Transverse colon (tissue), 4 donors: ENCODE data around the gene KRTAP1-5. TPM values are rescaled to one million over a fixed set of nuclear protein-coding genes. Genes with fewer than 3 reads are reported as not detected.
"Not testable (repeated sequence)": the region's sequence is repeated elsewhere in the genome, so short reads cannot be mapped to it uniquely, and the experiment has no call there.

Experiments
- DNase-seq: peaks from one replicate; pipeline ENCODE4 v3.0.0-alpha.2; 2019
- H3K27ac ChIP-seq, 4 donors: fragments of 200-600 bp; sonication (generic); 2 replicates each; pipeline ENCODE4 v1.5.1; 2016 to 2018; ENCODE audit warnings: inconsistent platforms in 4 of 4
- H3K27me3 ChIP-seq: fragments of 200-600 bp; sonication (generic); 2 replicates; pipeline ENCODE4 v1.5.1; 2017; ENCODE audit warnings: inconsistent platforms
- H3K36me3 ChIP-seq, 4 donors: fragments of 200-600 bp; sonication (generic); 2 replicates each; pipeline ENCODE4 v1.5.1; 2017 to 2019; ENCODE audit warnings: inconsistent platforms in 4 of 4
- H3K4me1 ChIP-seq, 4 donors: fragments of 200-600 bp; sonication (generic); 2 replicates each; pipeline ENCODE4 v1.5.1; 2017 to 2020; ENCODE audit warnings: inconsistent platforms in 4 of 4
- H3K4me3 ChIP-seq, 4 donors: fragments of 200-600 bp; sonication (generic); 1 replicate in 1 of 4; 2 replicates in 3 of 4; pipeline versions ENCODE4 v1.5.1 to v1.6.1; 2017 to 2019; ENCODE audit warnings: inconsistent platforms in 4 of 4
- H3K9me3 ChIP-seq, 2 donors: fragments of 200-600 bp; sonication (generic); 2 replicates each; pipeline ENCODE4 v1.5.1; 2017 to 2019; ENCODE audit warnings: inconsistent platforms in 2 of 2
- EP300 ChIP-seq: sonication (generic); formaldehyde crosslinking; IDR thresholded peaks from one replicate; pipeline ENCODE4 v1.6.1; 2017; ENCODE audit warnings: antibody characterized with exemption, low read depth
- POLR2A ChIP-seq: fragments of 450-650 bp; IDR thresholded peaks from one replicate; pipeline ENCODE4 v1.6.1; 2016; ENCODE audit warnings: antibody characterized with exemption, mild to moderate bottlenecking, moderate library complexity
- POLR2AphosphoS5 ChIP-seq, 3 donors: sonication (generic); formaldehyde crosslinking; IDR thresholded peaks; one replicate each; pipeline ENCODE4 v1.6.1; 2016; ENCODE audit warnings: antibody characterized with exemption in 3 of 3
- WGBS, 2 donors: methylation state at CpG; one replicate each; pipeline ENCODE4 v1.1.5; 2018; ENCODE audit warnings: low coverage in 1 of 2; 5-methylcytosine and 5-hydroxymethylcytosine counted together
- in situ Hi-C, 4 donors: fragments of 200-750 bp; cut with MboI; loops; one replicate each; pipeline versions ENCODE4 v1.15.0 to v1.15.1; 2017; ENCODE audit warnings: low sequenced_read_pairs in 3 of 4, low pct_ligation_motif_present in 1 of 4, low pct_unique_long_range_greater_than_20kb in 1 of 4
- intact Hi-C: fragments of 100-400 bp; cut with DNase I; formaldehyde crosslinking; loops from one replicate; pipeline ENCODE4 v1.15.1; 2023; ENCODE audit warnings: low total_unique reads
- total RNA-seq, 4 donors: library from RNA; depleted of rRNA; stranded (reverse); fragments of >200 nt; gene quantifications; one replicate each; pipeline ENCODE4 v1.1.0, GENCODE V29; 2016
- TF ChIP-seq, protein P1 (sequence below), 5 experiments: fragments of 200-600 bp in 3 of 5; fragments of 450-650 bp in 2 of 5; sonication (generic) in 3 of 5; IDR thresholded peaks; 1 replicate in 2 of 5; 2 replicates in 3 of 5; pipeline ENCODE4 v1.5.1; 2016 to 2017; ENCODE audit warnings: antibody characterized with exemption in 5 of 5, inconsistent platforms in 3 of 5, mild to moderate bottlenecking in 2 of 5, moderate library complexity in 1 of 5

The KRTAP1-5 gene
- total RNA-seq, 4 donors from 2014 or later: not detected

DNA sequence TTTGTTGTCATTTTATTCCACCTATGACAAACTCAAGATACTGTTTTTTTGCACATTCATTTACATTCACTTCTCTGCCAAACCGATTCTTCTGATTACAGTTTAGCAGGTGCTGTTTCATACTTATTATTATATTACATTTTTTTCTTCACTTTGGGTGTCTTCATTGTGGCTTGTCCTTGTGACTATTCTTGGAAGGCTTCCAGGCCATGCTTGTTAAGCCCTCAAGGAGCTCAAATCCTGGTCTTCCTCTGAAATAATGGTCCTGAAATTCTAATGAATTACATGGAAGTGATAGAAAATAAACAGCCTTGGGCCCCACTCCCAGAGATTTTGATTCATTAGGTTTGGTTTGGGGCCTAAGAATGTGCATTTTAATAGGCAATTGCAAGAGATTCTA, 37.3 kb upstream of the KRTAP1-5 start:
- TF ChIP-seq EP300 (no peak), POLR2AphosphoS5 (IDR thresholded peaks at IDR 0.05) (no peak), POLR2A (no peak)
- TF ChIP-seq, protein P1, sequence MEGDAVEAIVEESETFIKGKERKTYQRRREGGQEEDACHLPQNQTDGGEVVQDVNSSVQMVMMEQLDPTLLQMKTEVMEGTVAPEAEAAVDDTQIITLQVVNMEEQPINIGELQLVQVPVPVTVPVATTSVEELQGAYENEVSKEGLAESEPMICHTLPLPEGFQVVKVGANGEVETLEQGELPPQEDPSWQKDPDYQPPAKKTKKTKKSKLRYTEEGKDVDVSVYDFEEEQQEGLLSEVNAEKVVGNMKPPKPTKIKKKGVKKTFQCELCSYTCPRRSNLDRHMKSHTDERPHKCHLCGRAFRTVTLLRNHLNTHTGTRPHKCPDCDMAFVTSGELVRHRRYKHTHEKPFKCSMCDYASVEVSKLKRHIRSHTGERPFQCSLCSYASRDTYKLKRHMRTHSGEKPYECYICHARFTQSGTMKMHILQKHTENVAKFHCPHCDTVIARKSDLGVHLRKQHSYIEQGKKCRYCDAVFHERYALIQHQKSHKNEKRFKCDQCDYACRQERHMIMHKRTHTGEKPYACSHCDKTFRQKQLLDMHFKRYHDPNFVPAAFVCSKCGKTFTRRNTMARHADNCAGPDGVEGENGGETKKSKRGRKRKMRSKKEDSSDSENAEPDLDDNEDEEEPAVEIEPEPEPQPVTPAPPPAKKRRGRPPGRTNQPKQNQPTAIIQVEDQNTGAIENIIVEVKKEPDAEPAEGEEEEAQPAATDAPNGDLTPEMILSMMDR (IDR thresholded peaks at IDR 0.05): no peak
- 50% methylated on average over 1 of the region's 1 CpG; no CpG with 5 or more reads in 1 of the 2 donors for WGBS, 2 donors
- in situ Hi-C loops (no loop called here), intact Hi-C loops (no loop called here)
- no peak for DNase-seq
- Histone ChIP-seq H3K27ac (no peak overlapping the region), H3K27me3 (peaks cover 23% of the 10 kb centered on the region), H3K4me3 (no peak overlapping the region), H3K4me1 (no peaks in the 10 kb centered on the region), H3K9me3 (no peaks in the 10 kb centered on the region), H3K36me3 (no peaks in the 10 kb centered on the region)

DNA sequence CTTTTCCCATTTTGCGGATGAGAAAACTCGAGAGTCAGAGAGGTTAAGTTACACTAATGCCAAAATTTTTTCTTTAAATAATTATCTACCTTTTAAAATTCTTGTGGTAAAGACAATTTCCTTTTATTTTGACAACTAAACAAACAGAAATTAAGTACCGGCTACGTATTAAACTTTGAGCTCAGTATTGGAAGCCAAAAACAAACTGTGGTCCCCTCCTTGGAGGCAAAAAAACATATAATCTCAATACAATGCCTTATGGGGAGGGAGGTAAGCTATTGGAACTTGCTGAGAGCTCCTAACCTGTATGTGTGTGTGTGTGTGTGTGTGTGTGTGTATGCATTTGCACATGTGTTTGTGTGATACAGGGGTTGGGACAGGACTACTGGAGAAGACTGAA, 36.4 kb upstream of the KRTAP1-5 start:
- no peak overlapping the region for H3K27ac ChIP-seq
- intact Hi-C loops (no loop called here), in situ Hi-C loops (no loop called here)
- H3K4me1 ChIP-seq: no peaks in the 10 kb centered on the region
- no peak overlapping the region for H3K4me3 ChIP-seq
- H3K9me3 ChIP-seq: no peaks in the 10 kb centered on the region
- no peaks in the 10 kb centered on the region for H3K36me3 ChIP-seq
- no peak for DNase-seq
- TF ChIP-seq EP300 (no peak), POLR2AphosphoS5 (IDR thresholded peaks at IDR 0.05) (no peak), POLR2A (no peak)
- TF ChIP-seq, protein P1 (IDR thresholded peaks at IDR 0.05): no peak
- H3K27me3 ChIP-seq: peaks cover 23% of the 10 kb centered on the region
- 53 to 72% methylated on average over 4 of the region's 4 CpGs for WGBS, 2 donors

DNA sequence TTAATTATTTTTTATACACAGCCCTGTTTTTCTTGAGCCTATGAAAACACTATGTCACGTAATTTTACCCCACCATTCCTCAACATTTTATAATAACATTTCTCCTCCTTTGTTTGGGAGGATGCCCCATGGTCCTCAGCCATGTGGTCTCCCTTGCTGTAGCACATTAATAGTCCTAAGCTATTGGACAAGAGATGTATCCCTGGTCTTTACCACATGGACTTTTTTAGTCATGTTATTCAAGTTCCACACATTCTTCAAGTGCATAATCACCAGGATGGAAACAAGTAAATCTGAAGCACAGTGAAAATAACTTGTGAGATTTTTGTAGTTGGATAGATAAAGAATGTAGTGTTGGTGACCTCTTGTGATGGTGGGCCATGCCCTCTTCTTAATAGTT, 35.0 kb upstream of the KRTAP1-5 start:
- intact Hi-C loops: no loop called here
- no peaks in the 10 kb centered on the region for H3K9me3 ChIP-seq
- TF ChIP-seq POLR2A (no peak), POLR2AphosphoS5 (IDR thresholded peaks at IDR 0.05) (no peak), EP300 (no peak)
- TF ChIP-seq, protein P1 (IDR thresholded peaks at IDR 0.05): no peak
- H3K36me3 ChIP-seq: no peaks in the 10 kb centered on the region
- no peak overlapping the region for H3K27ac ChIP-seq
- H3K4me3 ChIP-seq: no peak overlapping the region
- DNase-seq: no peak
- H3K4me1 ChIP-seq: no peaks in the 10 kb centered on the region
- 58 to 70% methylated on average over 1 of the region's 1 CpG for WGBS, 2 donors
- in situ Hi-C loops: no loop called here
- peaks cover 23% of the 10 kb centered on the region for H3K27me3 ChIP-seq

DNA sequence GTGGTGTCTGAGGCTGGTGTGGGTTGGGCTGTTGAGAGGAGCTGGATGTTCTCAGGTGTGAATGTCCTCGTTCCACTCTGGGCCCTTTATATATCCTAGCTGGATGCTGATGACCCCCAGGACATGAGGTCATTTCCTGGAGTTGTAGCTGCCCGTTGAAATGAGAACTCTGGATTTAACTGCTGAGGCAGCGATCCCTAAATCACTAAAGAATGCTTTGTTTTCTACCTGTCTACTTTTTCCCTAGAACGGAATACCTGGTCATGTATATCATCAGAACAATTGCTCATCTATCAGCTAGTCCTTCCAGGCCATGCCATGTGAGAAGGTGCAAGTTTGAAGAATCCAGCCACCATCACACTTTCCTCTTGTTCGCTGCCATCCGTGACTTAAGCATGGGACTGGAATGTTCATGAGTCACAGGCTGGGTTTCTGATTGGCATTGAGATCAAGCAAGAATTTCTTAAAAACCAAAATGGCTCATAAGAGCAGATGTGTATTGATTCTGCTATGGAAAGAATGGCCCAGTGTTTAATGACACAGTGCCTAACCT, 33.1 kb upstream of the KRTAP1-5 start, which contains the start of gene KRTAP2-3:
TSS of gene KRTAP2-3 (minus strand) at position 63 of the 553 bp plus-strand sequence. CDS start 64 bp downstream, outside the sequence.
- Histone ChIP-seq H3K27me3 (peaks cover 23% of the 10 kb centered on the region), H3K36me3 (no peaks in the 10 kb centered on the region), H3K9me3 (no peaks in the 10 kb centered on the region), H3K4me3 (no peak within 1 kb of the TSS), H3K4me1 (no peaks in the 10 kb centered on the region), H3K27ac (no peak within 1 kb of the TSS)
- in situ Hi-C loops: no loop called here
- DNase-seq: no peak
- intact Hi-C loops: no loop called here
- TF ChIP-seq, protein P1 (IDR thresholded peaks at IDR 0.05): no peak
- 72 to 76% methylated on average over 4 to 6 of the region's 6 CpGs for WGBS, 2 donors

DNA sequence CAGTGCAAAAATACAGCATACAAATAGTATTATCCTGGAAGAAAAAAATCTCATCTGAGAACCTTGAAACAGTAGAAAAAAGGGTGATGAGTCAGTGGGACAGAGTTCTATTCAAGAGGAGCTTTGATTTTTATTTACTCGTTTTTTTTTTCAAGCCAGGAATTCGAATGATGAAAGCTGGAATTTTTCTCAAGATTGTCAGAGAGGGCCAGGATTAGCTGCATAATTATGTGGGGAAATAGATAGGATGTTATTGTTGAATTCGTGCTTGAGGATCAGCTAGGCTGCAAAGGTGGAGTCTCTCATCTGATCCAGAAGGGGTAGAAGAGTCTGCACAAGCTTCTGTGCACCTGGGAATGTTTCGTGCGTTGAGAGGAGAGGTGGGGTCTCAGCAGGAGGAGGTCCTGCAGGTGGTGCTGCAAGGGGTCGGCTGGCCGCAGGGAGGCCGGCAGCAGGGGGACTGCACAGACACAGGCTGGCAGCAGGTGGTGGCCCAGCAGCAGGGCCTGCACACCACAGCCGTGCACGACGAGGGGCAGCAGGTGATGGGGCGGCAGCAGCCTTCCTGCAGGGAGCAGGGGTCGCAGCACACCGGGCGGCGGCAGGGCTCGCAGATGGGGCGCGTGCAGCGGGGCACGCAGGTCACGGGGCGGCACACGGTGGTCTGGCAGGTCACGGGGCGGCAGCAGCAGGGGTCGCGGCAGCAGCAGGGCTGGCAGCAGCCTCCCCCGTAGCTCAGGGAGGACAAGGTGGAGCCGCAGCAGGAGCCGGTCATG, 32.5 kb upstream of the KRTAP1-5 start:
- peaks cover 18% of the 10 kb centered on the region for H3K27me3 ChIP-seq
- H3K4me3 ChIP-seq, H3K9me3 ChIP-seq, H3K27ac ChIP-seq, H3K4me1 ChIP-seq, DNase-seq, H3K36me3 ChIP-seq, intact Hi-C loops, in situ Hi-C loops: not testable (repeated sequence)
- WGBS, 2 donors: 20 to 65% methylated on average over 1 to 9 of the region's 31 CpGs
